Liver (tissue), 3 donors: ENCODE measurements around the gene ARL4A.

ENCODE experiments used
- EGR1 ChIP-seq, 2 donors: IDR thresholded peaks; 2 replicates each; pipeline ENCODE4 v1.6.1; 2016 to 2018; ENCODE audit warnings: antibody characterized with exemption in 2 of 2, low read depth in 2 of 2
- FOXA2 ChIP-seq: IDR thresholded peaks from 2 replicates; pipeline ENCODE4 v1.6.1; 2016; ENCODE audit warnings: antibody characterized with exemption
- HNF4G ChIP-seq: IDR thresholded peaks from 2 replicates; pipeline ENCODE4 v1.6.1; 2016; ENCODE audit warnings: antibody characterized with exemption
- RAD21 ChIP-seq, 2 donors: IDR thresholded peaks; 2 replicates each; pipeline ENCODE4 v1.6.1; 2016; ENCODE audit warnings: antibody characterized with exemption in 2 of 2, mild to moderate bottlenecking in 2 of 2
- TF ChIP-seq, protein P1 (sequence below): fragments of 150-350 bp; IDR thresholded peaks from 2 replicates; pipeline ENCODE4 v1.5.1; 2017; ENCODE audit warnings: improper control_type of control experiment, low read depth, low read length; ENCODE audit not compliant: missing input control
- TF ChIP-seq, protein P2 (sequence below): IDR thresholded peaks from 2 replicates; pipeline ENCODE4 v1.6.1; 2016; ENCODE audit warnings: antibody characterized with exemption, mild to moderate bottlenecking
- TF ChIP-seq, protein P3 (sequence below): IDR thresholded peaks from 2 replicates; pipeline ENCODE4 v1.6.1; 2016; ENCODE audit warnings: antibody characterized with exemption
- donor health status: healthy.
- donor health status: healthy.

DNA sequence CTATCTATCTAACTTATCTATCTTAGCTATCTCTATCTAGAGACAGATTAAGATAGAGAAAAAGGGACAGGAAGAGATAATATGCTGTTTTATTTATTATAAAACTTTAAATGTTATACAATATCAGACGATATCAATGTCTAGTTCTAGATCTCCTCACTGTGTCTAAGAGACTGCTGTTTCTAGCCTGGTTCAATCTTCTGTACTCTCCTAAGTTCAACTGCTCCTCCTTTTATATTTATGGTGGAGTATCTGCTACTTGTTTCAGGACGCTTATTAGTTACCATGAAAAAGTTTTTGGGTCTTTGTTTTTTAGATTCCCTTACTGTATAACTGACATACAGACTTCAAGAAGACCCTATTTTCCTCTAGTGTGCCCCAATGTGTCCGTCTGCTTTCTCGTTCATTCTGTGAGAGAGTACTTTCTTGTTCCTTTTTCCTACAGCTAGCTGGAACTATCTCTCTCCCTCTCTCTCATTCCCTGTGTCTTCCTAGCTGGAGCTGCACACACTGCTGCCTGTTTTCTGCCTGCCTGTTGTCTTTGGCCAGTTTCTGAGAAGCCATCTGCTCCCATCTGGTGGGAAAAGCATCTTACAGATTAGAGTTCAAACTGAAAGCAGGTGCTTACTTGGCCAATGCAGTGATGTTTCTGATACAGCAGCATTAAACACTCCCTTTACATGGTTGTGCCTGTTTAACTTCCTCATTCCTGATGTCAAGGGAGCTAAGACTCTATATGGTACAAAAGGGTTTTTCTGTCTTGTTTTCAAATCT lies 49.4 kb upstream of the ARL4A start:
- TF ChIP-seq RAD21 (IDR thresholded peaks at IDR 0.05), result no peak
- TF ChIP-seq, protein P1, sequence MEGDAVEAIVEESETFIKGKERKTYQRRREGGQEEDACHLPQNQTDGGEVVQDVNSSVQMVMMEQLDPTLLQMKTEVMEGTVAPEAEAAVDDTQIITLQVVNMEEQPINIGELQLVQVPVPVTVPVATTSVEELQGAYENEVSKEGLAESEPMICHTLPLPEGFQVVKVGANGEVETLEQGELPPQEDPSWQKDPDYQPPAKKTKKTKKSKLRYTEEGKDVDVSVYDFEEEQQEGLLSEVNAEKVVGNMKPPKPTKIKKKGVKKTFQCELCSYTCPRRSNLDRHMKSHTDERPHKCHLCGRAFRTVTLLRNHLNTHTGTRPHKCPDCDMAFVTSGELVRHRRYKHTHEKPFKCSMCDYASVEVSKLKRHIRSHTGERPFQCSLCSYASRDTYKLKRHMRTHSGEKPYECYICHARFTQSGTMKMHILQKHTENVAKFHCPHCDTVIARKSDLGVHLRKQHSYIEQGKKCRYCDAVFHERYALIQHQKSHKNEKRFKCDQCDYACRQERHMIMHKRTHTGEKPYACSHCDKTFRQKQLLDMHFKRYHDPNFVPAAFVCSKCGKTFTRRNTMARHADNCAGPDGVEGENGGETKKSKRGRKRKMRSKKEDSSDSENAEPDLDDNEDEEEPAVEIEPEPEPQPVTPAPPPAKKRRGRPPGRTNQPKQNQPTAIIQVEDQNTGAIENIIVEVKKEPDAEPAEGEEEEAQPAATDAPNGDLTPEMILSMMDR, result no peak
- TF ChIP-seq, protein P2, sequence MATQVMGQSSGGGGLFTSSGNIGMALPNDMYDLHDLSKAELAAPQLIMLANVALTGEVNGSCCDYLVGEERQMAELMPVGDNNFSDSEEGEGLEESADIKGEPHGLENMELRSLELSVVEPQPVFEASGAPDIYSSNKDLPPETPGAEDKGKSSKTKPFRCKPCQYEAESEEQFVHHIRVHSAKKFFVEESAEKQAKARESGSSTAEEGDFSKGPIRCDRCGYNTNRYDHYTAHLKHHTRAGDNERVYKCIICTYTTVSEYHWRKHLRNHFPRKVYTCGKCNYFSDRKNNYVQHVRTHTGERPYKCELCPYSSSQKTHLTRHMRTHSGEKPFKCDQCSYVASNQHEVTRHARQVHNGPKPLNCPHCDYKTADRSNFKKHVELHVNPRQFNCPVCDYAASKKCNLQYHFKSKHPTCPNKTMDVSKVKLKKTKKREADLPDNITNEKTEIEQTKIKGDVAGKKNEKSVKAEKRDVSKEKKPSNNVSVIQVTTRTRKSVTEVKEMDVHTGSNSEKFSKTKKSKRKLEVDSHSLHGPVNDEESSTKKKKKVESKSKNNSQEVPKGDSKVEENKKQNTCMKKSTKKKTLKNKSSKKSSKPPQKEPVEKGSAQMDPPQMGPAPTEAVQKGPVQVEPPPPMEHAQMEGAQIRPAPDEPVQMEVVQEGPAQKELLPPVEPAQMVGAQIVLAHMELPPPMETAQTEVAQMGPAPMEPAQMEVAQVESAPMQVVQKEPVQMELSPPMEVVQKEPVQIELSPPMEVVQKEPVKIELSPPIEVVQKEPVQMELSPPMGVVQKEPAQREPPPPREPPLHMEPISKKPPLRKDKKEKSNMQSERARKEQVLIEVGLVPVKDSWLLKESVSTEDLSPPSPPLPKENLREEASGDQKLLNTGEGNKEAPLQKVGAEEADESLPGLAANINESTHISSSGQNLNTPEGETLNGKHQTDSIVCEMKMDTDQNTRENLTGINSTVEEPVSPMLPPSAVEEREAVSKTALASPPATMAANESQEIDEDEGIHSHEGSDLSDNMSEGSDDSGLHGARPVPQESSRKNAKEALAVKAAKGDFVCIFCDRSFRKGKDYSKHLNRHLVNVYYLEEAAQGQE, result no peak
- no peak for TF ChIP-seq EGR1 (IDR thresholded peaks at IDR 0.05; ENCODE audit: low read depth in 2 of 2)
- no peak for TF ChIP-seq HNF4G
- TF ChIP-seq FOXA2, result no peak
- TF ChIP-seq, protein P3, sequence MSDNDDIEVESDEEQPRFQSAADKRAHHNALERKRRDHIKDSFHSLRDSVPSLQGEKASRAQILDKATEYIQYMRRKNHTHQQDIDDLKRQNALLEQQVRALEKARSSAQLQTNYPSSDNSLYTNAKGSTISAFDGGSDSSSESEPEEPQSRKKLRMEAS, result no peak
